ENCODE results near the gene ZFHX2. TPM values are rescaled to one million over a fixed set of nuclear protein-coding genes. Genes with fewer than 3 reads are reported as not detected.

ZFHX2 gene
- polyA plus RNA-seq, 3 donors = 7.4 to 10.1 (median 7.8) TPM

GRCh38 chr14:23577710-23578392 is 26.3 kb upstream of the ZFHX2 start:
- peak in 1 of 11 donors; percentile 31 for DNase-seq (ENCODE audit: extremely low read depth in 1 of 11, low read depth in 9 of 11, low spot score in 4 of 11)

GRCh38 chr14:23577004-23577681 is 25.6 kb upstream of the ZFHX2 start:
- peak in 1 of 11 donors; percentile 36 for DNase-seq (ENCODE audit: extremely low read depth in 1 of 11, low read depth in 9 of 11, low spot score in 4 of 11)

GRCh38 chr14:23573384-23574015 is 21.9 kb upstream of the ZFHX2 start:
- no peak for DNase-seq (ENCODE audit: extremely low read depth in 1 of 11, low read depth in 9 of 11, low spot score in 4 of 11)

GRCh38 chr14:23572836-23573235 is 21.3 kb upstream of the ZFHX2 start:
- no peak for DNase-seq (ENCODE audit: extremely low read depth in 1 of 11, low read depth in 9 of 11, low spot score in 4 of 11)

- DNase-seq (ENCODE audit: extremely low read depth in 1 of 11, low read depth in 9 of 11, low spot score in 4 of 11) = no peak
Measured at GRCh38 chr14:23572524-23572828, 20.9 kb upstream of the ZFHX2 start.

GRCh38 chr14:23571701-23572523 is 20.3 kb upstream of the ZFHX2 start:
- no peak for DNase-seq (ENCODE audit: extremely low read depth in 1 of 11, low read depth in 9 of 11, low spot score in 4 of 11)

- DNase-seq (ENCODE audit: extremely low read depth in 1 of 11, low read depth in 9 of 11, low spot score in 4 of 11) = no peak
Measured at GRCh38 chr14:23570806-23571483, 19.4 kb upstream of the ZFHX2 start.

GRCh38 chr14:23569443-23570151 is 18.0 kb upstream of the ZFHX2 start:
- DNase-seq (ENCODE audit: extremely low read depth in 1 of 11, low read depth in 9 of 11, low spot score in 4 of 11) = no peak

- DNase-seq (ENCODE audit: extremely low read depth in 1 of 11, low read depth in 9 of 11, low spot score in 4 of 11) = peak in 1 of 11 donors; percentile 18
Measured at GRCh38 chr14:23568600-23569331, 17.2 kb upstream of the ZFHX2 start.

GRCh38 chr14:23568021-23568599 is 16.5 kb upstream of the ZFHX2 start:
- DNase-seq (ENCODE audit: extremely low read depth in 1 of 11, low read depth in 9 of 11, low spot score in 4 of 11) = no peak

- peak in 3 of 11 donors; percentile 67 to 84 (median 72) for DNase-seq (ENCODE audit: extremely low read depth in 1 of 11, low read depth in 9 of 11, low spot score in 4 of 11)
Measured at GRCh38 chr14:23567186-23568020, 15.8 kb upstream of the ZFHX2 start, which contains the start of gene AP1G2. AP1G2 (minus strand) TSS chr14:23567791; CDS start chr14:23567314, 477 bp downstream.

- no peak for DNase-seq (ENCODE audit: extremely low read depth in 1 of 11, low read depth in 9 of 11, low spot score in 4 of 11)
Measured at GRCh38 chr14:23566778-23567185, 15.2 kb upstream of the ZFHX2 start.

- DNase-seq (ENCODE audit: extremely low read depth in 1 of 11, low read depth in 9 of 11, low spot score in 4 of 11) = no peak
Measured at GRCh38 chr14:23566112-23566777, 14.7 kb upstream of the ZFHX2 start.

GRCh38 chr14:23565626-23566025 is 14.1 kb upstream of the ZFHX2 start:
- DNase-seq (ENCODE audit: extremely low read depth in 1 of 11, low read depth in 9 of 11, low spot score in 4 of 11) = no peak

- no peak for DNase-seq (ENCODE audit: extremely low read depth in 1 of 11, low read depth in 9 of 11, low spot score in 4 of 11)
Measured at GRCh38 chr14:23564876-23565275, 13.3 kb upstream of the ZFHX2 start.

All from renal cortex interstitium (tissue), 11 donors.